Subcutaneous adipose tissue (tissue), 4 donors: ENCODE results near the gene UBE2E2. TPM values are rescaled to one million over a fixed set of nuclear protein-coding genes. Genes with fewer than 3 reads are reported as not detected.

ENCODE experiments used
- CTCF ChIP-seq: fragments of 450-650 bp; IDR thresholded peaks from one replicate; pipeline ENCODE4 v1.5.1; 2016; ENCODE audit warnings: low read depth, mild to moderate bottlenecking, control low read depth, antibody characterized with exemption, moderate library complexity
- total RNA-seq, 4 donors: library from RNA; depleted of rRNA; stranded (reverse); fragments of >200 nt; gene quantifications; one replicate each; pipeline ENCODE4 v1.1.0, GENCODE V29; 2016

UBE2E2 gene
- total RNA-seq, 4 donors from 2014 or later = 48.0 to 89.0 (median 63.4) TPM

GRCh38 chr3:23405081-23405480 lies 202.0 kb downstream of the UBE2E2 start:
- TF ChIP-seq CTCF = no peak

GRCh38 chr3:23406601-23407000 lies 203.5 kb downstream of the UBE2E2 start:
- no peak for TF ChIP-seq CTCF

GRCh38 chr3:23418026-23418425 lies 214.9 kb downstream of the UBE2E2 start:
- TF ChIP-seq CTCF = no peak

GRCh38 chr3:23421811-23422516 lies 218.8 kb downstream of the UBE2E2 start:
- no peak for TF ChIP-seq CTCF

GRCh38 chr3:23422517-23422851 lies 219.4 kb downstream of the UBE2E2 start:
- no peak for TF ChIP-seq CTCF

GRCh38 chr3:23425410-23425809 lies 222.3 kb downstream of the UBE2E2 start:
- no peak for TF ChIP-seq CTCF

- TF ChIP-seq CTCF = no peak
These were observed 227.8 kb downstream of the UBE2E2 start for GRCh38 chr3:23430781-23431398.
